KMS-11 (cell line): Measurements from ENCODE around the gene GLTP.
"Not testable (repeated sequence)": the region's sequence is repeated elsewhere in the genome, so short reads cannot be mapped to it uniquely, and the experiment has no call there.

Source experiments
- H2AFZ ChIP-seq: fragments of 200-600 bp; sonication (generic); 2 replicates; pipeline ENCODE4 v1.6.1; 2016; ENCODE audit warnings: antibody characterized with exemption, mixed run types, low read depth
- H3K27ac ChIP-seq: fragments of 200-600 bp; sonication (generic); 2 replicates; pipeline ENCODE4 v1.6.1; 2016; ENCODE audit warnings: mild to moderate bottlenecking, mixed run types
- H3K27me3 ChIP-seq: fragments of 200-600 bp; sonication (generic); 2 replicates; pipeline ENCODE4 v1.6.1; 2017; ENCODE audit warnings: mild to moderate bottlenecking, low read depth, mixed run types, moderate library complexity; ENCODE audit not compliant: insufficient read depth
- H3K36me3 ChIP-seq: fragments of 200-600 bp; sonication (generic); 2 replicates; pipeline ENCODE4 v1.6.1; 2017; ENCODE audit warnings: mild to moderate bottlenecking, mixed run types; ENCODE audit not compliant: insufficient read depth
- H3K4me1 ChIP-seq: fragments of 200-600 bp; sonication (generic); 2 replicates; pipeline ENCODE4 v1.6.1; 2016; ENCODE audit warnings: mild to moderate bottlenecking, low read depth, mixed run types; ENCODE audit not compliant: poor library complexity, severe bottlenecking
- H3K4me2 ChIP-seq: fragments of 200-600 bp; sonication (generic); 2 replicates; pipeline ENCODE4 v1.7.0; 2016; ENCODE audit warnings: mild to moderate bottlenecking, mixed run types
- H3K4me3 ChIP-seq: fragments of 200-600 bp; sonication (generic); IDR thresholded peaks from 2 replicates; pipeline ENCODE4 v1.6.1; 2017; ENCODE audit warnings: low read depth, low read length, mixed read lengths; ENCODE audit not compliant: insufficient read depth
- H3K79me2 ChIP-seq: fragments of 200-600 bp; sonication (generic); 2 replicates; pipeline ENCODE4 v1.6.1; 2016; ENCODE audit warnings: low read depth, mixed run types; ENCODE audit not compliant: insufficient read depth
- H3K9ac ChIP-seq: fragments of 200-600 bp; sonication (generic); 2 replicates; pipeline ENCODE4 v1.6.1; 2016; ENCODE audit warnings: mild to moderate bottlenecking, mixed run types
- H4K20me1 ChIP-seq: fragments of 200-600 bp; sonication (generic); 2 replicates; pipeline ENCODE4 v1.6.1; 2016; ENCODE audit warnings: mild to moderate bottlenecking, mixed run types; ENCODE audit not compliant: insufficient read depth
- CTCF ChIP-seq: fragments of 200-600 bp; sonication (generic); conservative IDR thresholded peaks from 2 replicates; pipeline ENCODE4 v1.6.1; 2017; ENCODE audit warnings: low read depth, mild to moderate bottlenecking, antibody characterized with exemption, low read length, moderate library complexity, mixed read lengths

GLTP gene

GRCh38 chr12:109900752-109901580 lies 20.6 kb upstream of the GLTP start:
- no peak overlapping the region for H3K4me3 ChIP-seq
- H4K20me1 ChIP-seq = no peaks in the 10 kb centered on the region
- peak overlapping the region; percentile 87 for H3K9ac ChIP-seq
- H3K36me3 ChIP-seq = no peaks in the 10 kb centered on the region
- peaks cover 13% of the 10 kb centered on the region for H3K4me1 ChIP-seq
- H2AFZ ChIP-seq = peak overlapping the region; percentile 88; the same call in 1 of the 2 replicates
- peaks cover 22% of the 10 kb centered on the region; the same call in 1 of the 2 replicates for H3K79me2 ChIP-seq
- H3K4me2 ChIP-seq = peak overlapping the region; percentile 73
- peak overlapping the region; percentile 68 for H3K27ac ChIP-seq
- H3K27me3 ChIP-seq = no peaks in the 10 kb centered on the region
- TF ChIP-seq CTCF = no peak

GRCh38 chr12:109899783-109900751 lies 19.7 kb upstream of the GLTP start, which contains the start of gene TCHP:
Gene TCHP (plus strand): TSS chr12:109900274. CDS start chr12:109903027, 2,753 bp downstream.
- Histone ChIP-seq H3K4me3 (no peak within 1 kb of the TSS), H2AFZ (peak within 1 kb of the TSS; percentile 88), H3K79me2 (peaks cover 22% of the 10 kb centered on the region; the same call in 1 of the 2 replicates), H3K27ac (peak within 1 kb of the TSS; percentile 68), H3K36me3 (no peaks in the 10 kb centered on the region), H3K4me2 (peak within 1 kb of the TSS; percentile 73), H3K27me3 (no peaks in the 10 kb centered on the region), H4K20me1 (no peaks in the 10 kb centered on the region), H3K4me1 (peaks cover 13% of the 10 kb centered on the region), H3K9ac (peak within 1 kb of the TSS; percentile 87)
- no peak for TF ChIP-seq CTCF

GRCh38 chr12:109899345-109899744 lies 19.0 kb upstream of the GLTP start:
- H3K4me3 ChIP-seq, H3K36me3 ChIP-seq, H3K27ac ChIP-seq, H3K27me3 ChIP-seq, H4K20me1 ChIP-seq: not testable (repeated sequence)
- peaks cover 13% of the 10 kb centered on the region for H3K4me1 ChIP-seq
- H3K4me2 ChIP-seq = peak overlapping the region; percentile 73
- H2AFZ ChIP-seq = peak overlapping the region; percentile 88
- H3K9ac ChIP-seq = peak overlapping the region; percentile 87; the same call in 1 of the 2 replicates
- peaks cover 22% of the 10 kb centered on the region; the same call in 1 of the 2 replicates for H3K79me2 ChIP-seq

- H3K9ac ChIP-seq = no peak overlapping the region
- no peaks in the 10 kb centered on the region for H3K36me3 ChIP-seq
- no peaks in the 10 kb centered on the region for H4K20me1 ChIP-seq
- no peak overlapping the region for H3K4me2 ChIP-seq
- H3K79me2 ChIP-seq = peaks cover 17% of the 10 kb centered on the region; the same call in 1 of the 2 replicates
- no peaks in the 10 kb centered on the region for H3K27me3 ChIP-seq
- H3K4me1 ChIP-seq = peaks cover 36% of the 10 kb centered on the region
- H3K4me3 ChIP-seq = no peak overlapping the region
- TF ChIP-seq CTCF = no peak
- H3K27ac ChIP-seq = no peak overlapping the region
- H2AFZ ChIP-seq = no peak overlapping the region
Observed at GRCh38 chr12:109897029-109897428, 16.7 kb upstream of the GLTP start.
